Neuronal stem cell (in vitro differentiated cells): Measurements from ENCODE around the gene GLT1D1.

Experiments
- DNase-seq: peaks from one replicate; pipeline ENCODE4 v3.0.0-alpha.2; 2013; ENCODE audit warnings: low spot score
- H2AFZ ChIP-seq: one replicate; pipeline ENCODE4 v1.6.1; 2013; ENCODE audit warnings: mild to moderate bottlenecking, low read length, inconsistent platforms
- H2AK5ac ChIP-seq: 2 replicates; pipeline ENCODE4 v1.6.1; 2013; ENCODE audit warnings: low read depth, mild to moderate bottlenecking, inconsistent platforms, low read length, moderate library complexity, mixed read lengths
- H2BK120ac ChIP-seq: 2 replicates; pipeline ENCODE4 v1.6.1; 2013; ENCODE audit warnings: low read depth, mild to moderate bottlenecking, inconsistent platforms, low read length, moderate library complexity, mixed read lengths
- H2BK12ac ChIP-seq: one replicate; pipeline ENCODE4 v1.6.1; 2013; ENCODE audit warnings: low read length, inconsistent platforms
- H2BK15ac ChIP-seq: 2 replicates; pipeline ENCODE4 v1.6.1; 2013; ENCODE audit warnings: mild to moderate bottlenecking, low read length, inconsistent platforms, mixed read lengths
- H2BK5ac ChIP-seq: one replicate; pipeline ENCODE4 v1.6.1; 2013; ENCODE audit warnings: inconsistent platforms, mild to moderate bottlenecking, low read length, moderate library complexity
- H3K14ac ChIP-seq: one replicate; pipeline ENCODE4 v1.6.1; 2013; ENCODE audit warnings: low read length, inconsistent platforms
- H3K18ac ChIP-seq: 2 replicates; pipeline ENCODE4 v1.6.1; 2013; ENCODE audit warnings: low read length, inconsistent platforms
- H3K23ac ChIP-seq: 2 replicates; pipeline ENCODE4 v1.6.1; 2013; ENCODE audit warnings: low read depth, mild to moderate bottlenecking, mixed read lengths, low read length, inconsistent platforms; ENCODE audit not compliant: poor library complexity
- H3K27ac ChIP-seq: replicated peaks from 3 replicates; pipeline ENCODE4 v1.5.1; 2013; ENCODE audit warnings: low read length, inconsistent platforms
- H3K27me3 ChIP-seq, 3 experiments: 2 replicates each; pipeline ENCODE4 v1.6.1; 2013; ENCODE audit warnings: low read length in 3 of 3, mild to moderate bottlenecking in 2 of 3, inconsistent platforms in 1 of 3, low read depth in 1 of 3, mixed read lengths in 1 of 3, moderate library complexity in 1 of 3; ENCODE audit not compliant: control insufficient read depth in 3 of 3, insufficient read depth in 3 of 3
- H3K36me3 ChIP-seq, 2 donors: replicated peaks in 1 of 2; 2 replicates each; pipeline ENCODE4 v1.6.1; 2013; ENCODE audit warnings: low read length in 2 of 2; ENCODE audit not compliant: control insufficient read depth in 2 of 2, insufficient read depth in 2 of 2
- H3K4ac ChIP-seq: 2 replicates; pipeline ENCODE4 v1.6.1; 2013; ENCODE audit warnings: inconsistent platforms, mild to moderate bottlenecking, low read length, moderate library complexity
- H3K4me1 ChIP-seq, 2 donors: 1 replicate in 1 of 2; 2 replicates in 1 of 2; pipeline ENCODE4 v1.6.1; 2013; ENCODE audit warnings: low read length in 2 of 2, low read depth in 1 of 2; ENCODE audit not compliant: control insufficient read depth in 2 of 2, insufficient read depth in 1 of 2
- H3K4me2 ChIP-seq: one replicate; pipeline ENCODE4 v1.6.1; 2013; ENCODE audit warnings: mild to moderate bottlenecking, low read length, inconsistent platforms; ENCODE audit not compliant: insufficient read depth, poor library complexity, severe bottlenecking
- H3K4me3 ChIP-seq, 2 donors: 2 replicates each; pipeline ENCODE4 v1.5.1; 2013; ENCODE audit warnings: low read length in 2 of 2, mild to moderate bottlenecking in 2 of 2, inconsistent platforms in 1 of 2, moderate library complexity in 1 of 2
- H3K79me1 ChIP-seq: one replicate; pipeline ENCODE4 v1.6.1; 2013; ENCODE audit warnings: low read depth, mild to moderate bottlenecking, inconsistent platforms, low read length, moderate library complexity
- H3K9ac ChIP-seq: one replicate; pipeline ENCODE4 v1.6.1; 2013; ENCODE audit warnings: mild to moderate bottlenecking, low read depth, low read length, inconsistent platforms; ENCODE audit not compliant: poor library complexity
- H3K9me3 ChIP-seq, 2 donors: replicated peaks in 1 of 2; 2 replicates each; pipeline versions ENCODE3 to v1.6.1; 2013; ENCODE audit warnings: low read length in 2 of 2, mild to moderate bottlenecking in 2 of 2, inconsistent platforms in 1 of 2, low read depth in 1 of 2, mixed read lengths in 1 of 2, moderate library complexity in 1 of 2; ENCODE audit not compliant: control insufficient read depth in 2 of 2, insufficient read depth in 1 of 2
- H4K8ac ChIP-seq: one replicate; pipeline ENCODE4 v1.6.1; 2013; ENCODE audit warnings: low read depth, mild to moderate bottlenecking, inconsistent platforms, low read length, moderate library complexity
- H4K91ac ChIP-seq: one replicate; pipeline ENCODE4 v1.6.1; 2013; ENCODE audit warnings: low read length, low read depth, mild to moderate bottlenecking, inconsistent platforms; ENCODE audit not compliant: poor library complexity
- WGBS, 2 donors: extraction: QIAGEN DNeasy Blood & Tissue Kit; methylation state at CpG; one replicate each; pipeline ENCODE4 v1.1.7; 2013; ENCODE audit warnings: missing lambda C conversion rate in 2 of 2, mixed read lengths in 1 of 2; ENCODE audit not compliant: insufficient read length in 2 of 2, insufficient replicate concordance in 1 of 2; ENCODE audit errors: extremely low coverage in 2 of 2; 5-methylcytosine and 5-hydroxymethylcytosine counted together

Gene GLT1D1

DNA sequence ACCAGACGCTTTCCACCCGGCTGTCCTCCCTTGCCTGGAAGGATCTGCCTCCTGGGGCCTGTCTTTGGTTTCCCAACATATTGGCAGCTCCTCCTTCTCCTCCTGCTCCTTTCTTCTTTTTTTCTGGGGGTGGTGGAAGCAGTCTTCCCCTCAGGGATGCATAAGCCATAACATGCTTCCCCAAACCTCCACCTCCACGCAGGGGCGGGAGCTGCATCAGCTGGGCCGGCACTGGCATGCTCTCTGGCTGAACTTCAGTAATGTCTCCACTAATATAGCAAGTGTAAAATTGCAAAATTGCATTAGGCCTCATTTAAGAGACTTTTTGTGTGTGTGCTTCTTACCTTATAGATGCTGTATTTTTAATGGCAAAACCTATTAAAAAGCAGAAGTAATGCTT, 58.6 kb downstream of the GLT1D1 start:
- H3K4me2 ChIP-seq, result no peak overlapping the region
- WGBS, 2 donors, result no CpG with 5 or more reads among the region's 5 CpGs

DNA sequence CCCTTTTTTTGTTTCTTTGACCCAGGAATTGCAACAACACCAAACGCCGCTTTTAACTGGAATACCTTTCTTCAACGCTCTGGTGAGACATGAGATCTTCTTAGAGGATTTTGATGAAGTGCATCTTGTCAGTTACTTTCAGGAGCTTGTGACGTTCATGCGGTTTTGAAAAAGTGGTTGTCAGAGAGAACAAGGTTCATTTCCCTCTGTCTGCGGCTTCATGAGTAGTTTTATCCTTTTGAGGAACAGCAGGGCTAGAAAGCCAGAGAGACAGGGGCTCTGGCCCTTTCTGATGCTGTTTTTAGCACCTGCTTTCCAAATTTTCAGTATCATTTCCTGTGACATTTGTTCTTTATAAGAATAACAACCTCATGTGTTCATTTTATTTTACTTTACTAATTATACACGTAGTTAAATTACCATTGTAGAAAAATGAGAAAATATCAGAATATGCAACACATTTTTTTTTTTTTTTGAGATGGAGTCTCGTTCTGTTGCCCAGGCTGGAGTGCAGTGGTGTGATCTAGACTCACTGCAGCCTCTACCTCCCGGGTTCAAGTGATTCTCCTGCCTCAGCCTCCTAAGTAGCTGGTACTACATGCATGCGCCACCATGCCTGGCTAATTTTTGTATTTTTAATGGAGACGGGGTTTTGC, 61.8 kb downstream of the GLT1D1 start:
- Histone ChIP-seq H2BK120ac (no peak overlapping the region), H3K9ac (no peak overlapping the region), H4K8ac (no peak overlapping the region), H3K79me1 (peaks cover 1% of the 10 kb centered on the region), H2AK5ac (no peak overlapping the region), H3K9me3 (no peaks in the 10 kb centered on the region), H2BK5ac (no peak overlapping the region), H3K14ac (no peak overlapping the region), H3K23ac (no peak overlapping the region), H2BK15ac (no peak overlapping the region), H2BK12ac (no peak overlapping the region), H3K36me3 (no peaks in the 10 kb centered on the region), H4K91ac (no peak overlapping the region), H3K18ac (no peak overlapping the region), H3K4me2 (no peak overlapping the region), H3K4me1 (no peaks in the 10 kb centered on the region), H3K27ac (no peak overlapping the region), H3K4ac (no peak overlapping the region), H3K27me3 (no peaks in the 10 kb centered on the region), H3K4me3 (no peak overlapping the region), H2AFZ (no peak overlapping the region)
- DNase-seq, result no peak
- WGBS, 2 donors, result no CpG with 5 or more reads among the region's 11 CpGs

More for the DNA sequence above, 58.6 kb downstream of the GLT1D1 start:
- Histone ChIP-seq H2BK5ac (no peak overlapping the region), H3K79me1 (peaks cover 1% of the 10 kb centered on the region), H2BK12ac (no peak overlapping the region), H3K27ac (no peak overlapping the region), H3K4me3 (no peak overlapping the region), H3K18ac (no peak overlapping the region), H3K14ac (no peak overlapping the region), H3K27me3 (no peaks in the 10 kb centered on the region), H4K8ac (no peak overlapping the region), H3K9me3 (no peaks in the 10 kb centered on the region), H2AFZ (no peak overlapping the region), H3K36me3 (no peaks in the 10 kb centered on the region), H3K23ac (no peak overlapping the region), H2BK15ac (no peak overlapping the region), H3K9ac (no peak overlapping the region), H2BK120ac (no peak overlapping the region), H3K4ac (no peak overlapping the region), H4K91ac (no peak overlapping the region), H2AK5ac (no peak overlapping the region), H3K4me1 (no peaks in the 10 kb centered on the region)
- no peak for DNase-seq

DNA sequence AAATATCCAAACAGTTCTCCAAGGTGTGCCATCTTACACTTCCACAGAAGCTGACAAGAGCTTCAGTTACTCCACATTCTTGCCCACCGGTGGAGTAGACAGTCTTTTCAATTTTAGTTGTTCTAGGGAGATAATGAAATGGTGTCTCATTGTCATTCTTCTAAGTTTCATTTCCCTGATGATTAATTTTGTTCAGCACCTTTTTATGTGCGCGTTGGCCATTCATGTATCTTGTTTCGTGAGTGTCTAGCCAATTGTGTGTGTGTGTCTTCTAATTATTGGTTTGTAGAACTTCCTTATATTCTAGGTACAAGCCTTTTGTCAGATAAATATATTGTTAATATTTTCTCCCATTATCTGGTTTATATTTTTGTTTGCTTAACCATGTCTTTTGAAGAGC, 63.1 kb downstream of the GLT1D1 start:
- no peak overlapping the region for H3K4me3 ChIP-seq
- no peak for DNase-seq
- no peak overlapping the region for H3K14ac ChIP-seq
- H3K27ac ChIP-seq, result no peak overlapping the region
- WGBS, 2 donors, result no CpG with 5 or more reads among the region's 4 CpGs
- no peaks in the 10 kb centered on the region for H3K4me1 ChIP-seq
- H2AFZ ChIP-seq, result no peak overlapping the region
- no peak overlapping the region for H2BK120ac ChIP-seq
- H3K79me1 ChIP-seq, result no peaks in the 10 kb centered on the region
- H3K23ac ChIP-seq, result no peak overlapping the region
- H3K9ac ChIP-seq, result no peak overlapping the region
- no peak overlapping the region for H2BK12ac ChIP-seq
- no peaks in the 10 kb centered on the region for H3K9me3 ChIP-seq
- H4K91ac ChIP-seq, result no peak overlapping the region
- H3K36me3 ChIP-seq, result no peaks in the 10 kb centered on the region
- no peak overlapping the region for H2AK5ac ChIP-seq
- no peak overlapping the region for H2BK15ac ChIP-seq
- no peak overlapping the region for H3K4me2 ChIP-seq
- H3K27me3 ChIP-seq, result no peaks in the 10 kb centered on the region
- no peak overlapping the region for H4K8ac ChIP-seq
- no peak overlapping the region for H3K4ac ChIP-seq
- H3K18ac ChIP-seq, result no peak overlapping the region
- H2BK5ac ChIP-seq, result no peak overlapping the region

DNA sequence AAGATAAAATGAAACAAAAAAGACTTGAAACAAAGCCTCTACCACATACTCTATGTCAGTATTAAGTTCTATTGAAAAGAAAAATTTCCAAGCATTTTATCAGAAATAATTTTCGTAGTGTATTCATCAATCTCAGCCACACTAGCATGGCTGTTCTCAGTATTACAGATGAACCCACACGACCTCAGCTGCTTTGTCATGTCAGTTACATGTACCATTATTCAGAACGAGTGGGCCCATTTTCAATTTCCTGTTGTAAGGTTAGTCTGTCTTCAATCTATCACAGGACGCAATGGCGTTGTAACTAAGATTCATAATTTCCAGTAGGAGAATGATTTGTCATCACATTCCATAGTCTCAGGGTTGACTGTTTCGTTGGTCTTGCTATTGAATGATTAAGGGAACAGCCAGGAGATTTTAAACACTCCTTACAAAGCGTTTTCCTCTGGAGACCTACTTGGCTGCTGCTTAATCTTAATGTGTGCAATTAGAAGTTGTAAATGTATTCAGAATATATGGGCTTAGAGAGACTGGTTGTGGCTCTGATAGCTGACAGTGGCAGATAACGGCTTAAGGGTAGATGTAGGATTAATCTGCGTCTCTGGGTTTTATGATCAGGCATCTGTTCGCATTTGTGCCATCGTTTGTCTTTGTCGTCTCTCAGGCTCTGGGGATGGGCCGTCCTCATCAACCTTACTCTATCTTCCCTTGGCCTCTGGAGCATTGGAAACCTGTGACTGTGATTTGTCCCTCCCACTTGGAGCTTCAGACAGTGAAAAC, 65.4 kb downstream of the GLT1D1 start:
- H3K36me3 ChIP-seq, result no peaks in the 10 kb centered on the region
- H2BK5ac ChIP-seq, result no peak overlapping the region
- H3K27ac ChIP-seq, result no peak overlapping the region
- H3K9me3 ChIP-seq, result no peaks in the 10 kb centered on the region
- no peaks in the 10 kb centered on the region for H3K27me3 ChIP-seq
- H2BK15ac ChIP-seq, result no peak overlapping the region
- H3K9ac ChIP-seq, result no peak overlapping the region
- H4K8ac ChIP-seq, result no peak overlapping the region
- H3K23ac ChIP-seq, result no peak overlapping the region
- no peak overlapping the region for H3K18ac ChIP-seq
- H3K79me1 ChIP-seq, result no peaks in the 10 kb centered on the region
- H2AK5ac ChIP-seq, result no peak overlapping the region
- no peak overlapping the region for H3K4me3 ChIP-seq
- H4K91ac ChIP-seq, result no peak overlapping the region
- H3K4ac ChIP-seq, result no peak overlapping the region
- H2BK120ac ChIP-seq, result no peak overlapping the region
- no peak overlapping the region for H3K4me2 ChIP-seq
- no peak overlapping the region for H2AFZ ChIP-seq
- no peak overlapping the region for H3K14ac ChIP-seq
- H3K4me1 ChIP-seq, result no peaks in the 10 kb centered on the region
- WGBS, 2 donors, result no CpG with 5 or more reads among the region's 13 CpGs
- DNase-seq, result no peak
- H2BK12ac ChIP-seq, result no peak overlapping the region
